HG02623 (cell line): ENCODE results near the gene PRR20C.
"Not testable (repeated sequence)": the region's sequence is repeated elsewhere in the genome, so short reads cannot be mapped to it uniquely, and the experiment has no call there.

ENCODE experiments used
- ATAC-seq: cut with Tn5 transposase; IDR thresholded peaks from one replicate; pipeline ENCODE4 v1.9.1; 2021; ENCODE audit warnings: moderate library complexity; ENCODE audit not compliant: unreplicated experiment

Gene PRR20C

GRCh38 chr13:57153761-57154160 is at the start of gene PRR20C:
TSS of gene PRR20C (plus strand) at chr13:57154061. CDS start at chr13:57154448, 387 bp downstream.
- not testable (repeated sequence) for ATAC-seq

GRCh38 chr13:57114945-57115344 is 38.9 kb upstream of the PRR20C start:
- ATAC-seq, result no peak

- ATAC-seq, result no peak
Measured at GRCh38 chr13:57123681-57124080, 30.2 kb upstream of the PRR20C start.

- ATAC-seq, result no peak
Measured at GRCh38 chr13:57128909-57129308, 25.0 kb upstream of the PRR20C start.

GRCh38 chr13:57136093-57136492 is 17.8 kb upstream of the PRR20C start:
- ATAC-seq, result no peak

- no peak for ATAC-seq
Measured at GRCh38 chr13:57137585-57137984, 16.3 kb upstream of the PRR20C start.

- no peak for ATAC-seq
Measured at GRCh38 chr13:57138988-57139387, 14.9 kb upstream of the PRR20C start.

GRCh38 chr13:57139781-57140180 is 14.1 kb upstream of the PRR20C start:
- not testable (repeated sequence) for ATAC-seq

- ATAC-seq, result not testable (repeated sequence)
Measured at GRCh38 chr13:57140235-57140968, 13.5 kb upstream of the PRR20C start, which contains the start of gene PRR20A. TSS of gene PRR20A (plus strand) at chr13:57140918. CDS start at chr13:57141305, 387 bp downstream.

- not testable (repeated sequence) for ATAC-seq
Measured at GRCh38 chr13:57147188-57147587, 6.7 kb upstream of the PRR20C start, which contains the start of gene PRR20B. TSS of gene PRR20B (plus strand) at chr13:57147488. CDS start at chr13:57147875, 387 bp downstream.

- not testable (repeated sequence) for ATAC-seq
Measured at GRCh38 chr13:57148106-57148505, 5.8 kb upstream of the PRR20C start.

GRCh38 chr13:57160332-57160731 is 6.5 kb downstream of the PRR20C start, which contains the start of gene PRR20D:
TSS of gene PRR20D (plus strand) at chr13:57160632. CDS start at chr13:57161019, 387 bp downstream.
- not testable (repeated sequence) for ATAC-seq

- not testable (repeated sequence) for ATAC-seq
Measured at GRCh38 chr13:57166897-57167296, 13.0 kb downstream of the PRR20C start, which contains the start of gene PRR20E. TSS of gene PRR20E (plus strand) at chr13:57167197. CDS start at chr13:57167584, 387 bp downstream.

- ATAC-seq, result no peak
Measured at GRCh38 chr13:57191667-57192066, 37.8 kb downstream of the PRR20C start.
